WTC11 (cell line): ENCODE results near the gene LRTM2. TPM values are rescaled to one million over a fixed set of nuclear protein-coding genes. Genes with fewer than 3 reads are reported as not detected.

Source experiments
- ATAC-seq: fragments of 200-7000 bp; cut with Tn5 transposase; 2 replicates; pipeline ENCODE4 v1.10.0; 2021; ENCODE audit warnings: mild to moderate bottlenecking, moderate library complexity
- CTCF ChIA-PET: fragments of 300-600 bp; sonication (Branson Sonifier 250); formaldehyde crosslinking; loops from one replicate; lab custom pipeline; 2021; ENCODE audit warnings: antibody characterized with exemption; lab: Charles Lee
- POLR2A ChIA-PET: fragments of 350-600 bp; sonication (Branson Sonifier 250); formaldehyde crosslinking; loops from one replicate; lab custom pipeline; 2021; ENCODE audit warnings: antibody characterized with exemption; lab: Charles Lee
- DNase-seq: peaks from one replicate; pipeline ENCODE4 v3.0.0; 2021; ENCODE audit warnings: low spot score
- H3K27ac Mint-ChIP-seq: 2 replicates; pipeline ENCODE4 v1.8.0; 2021; ENCODE audit warnings: mixed read lengths
- H3K27me3 Mint-ChIP-seq: 2 replicates; pipeline ENCODE4 v1.8.0; 2021; ENCODE audit warnings: low read depth, mild to moderate bottlenecking, moderate library complexity, mixed read lengths
- H3K36me3 Mint-ChIP-seq: 2 replicates; pipeline ENCODE4 v1.8.0; 2021; ENCODE audit warnings: mixed read lengths
- H3K4me1 Mint-ChIP-seq: 2 replicates; pipeline ENCODE4 v1.8.0; 2022; ENCODE audit warnings: mixed read lengths
- H3K4me3 Mint-ChIP-seq: 2 replicates; pipeline ENCODE4 v1.8.0; 2021; ENCODE audit warnings: mild to moderate bottlenecking, moderate library complexity, mixed read lengths
- H3K9me3 Mint-ChIP-seq: 2 replicates; pipeline ENCODE4 v1.8.0; 2021; ENCODE audit warnings: mixed read lengths
- AR ChIP-seq: fragments of 250-450 bp; sonication (Bioruptor Pico); IDR thresholded peaks from 2 replicates; pipeline ENCODE4 v1.9.0; 2021; ENCODE audit warnings: mild to moderate bottlenecking
- CBFB ChIP-seq: sonication (generic); formaldehyde crosslinking; IDR thresholded peaks from 2 replicates; pipeline ENCODE4 v1.8.1; 2022; ENCODE audit warnings: mild to moderate bottlenecking, low read depth, missing genetic modification reagents
- CDX4 ChIP-seq: fragments of 250-450 bp; sonication (Bioruptor Pico); IDR thresholded peaks from 2 replicates; pipeline ENCODE4 v1.9.0; 2021; ENCODE audit warnings: moderate library complexity, mild to moderate bottlenecking, inconsistent platforms, borderline replicate concordance
- E2F5 ChIP-seq: sonication (generic); formaldehyde crosslinking; IDR thresholded peaks from 2 replicates; pipeline ENCODE4 v1.8.1; 2022; ENCODE audit warnings: mild to moderate bottlenecking, moderate library complexity, missing genetic modification reagents
- ESRRA ChIP-seq: sonication (generic); formaldehyde crosslinking; IDR thresholded peaks from 2 replicates; pipeline ENCODE4 v1.8.1; 2022; ENCODE audit warnings: mild to moderate bottlenecking, missing genetic modification reagents, borderline replicate concordance
- FOXK1 ChIP-seq: sonication (generic); formaldehyde crosslinking; IDR thresholded peaks from 2 replicates; pipeline ENCODE4 v1.8.0; 2022; ENCODE audit warnings: mild to moderate bottlenecking, moderate library complexity, missing genetic modification reagents
- JUN ChIP-seq: sonication (generic); formaldehyde crosslinking; IDR thresholded peaks from 2 replicates; pipeline ENCODE4 v1.8.0; 2023; ENCODE audit warnings: mild to moderate bottlenecking, missing genetic modification reagents
- NFATC4 ChIP-seq: fragments of 250-450 bp; sonication (Bioruptor Pico); IDR thresholded peaks from 2 replicates; pipeline ENCODE4 v1.9.0; 2021; ENCODE audit warnings: mild to moderate bottlenecking
- NFYB ChIP-seq: sonication (generic); formaldehyde crosslinking; conservative IDR thresholded peaks from 2 replicates; pipeline ENCODE4 v1.8.0; 2022; ENCODE audit warnings: low read depth, missing genetic modification reagents
- SP1 ChIP-seq: sonication (generic); formaldehyde crosslinking; conservative IDR thresholded peaks from 2 replicates; pipeline ENCODE4 v1.8.1; 2022; ENCODE audit warnings: missing genetic modification reagents
- STAT6 ChIP-seq: sonication (generic); formaldehyde crosslinking; conservative IDR thresholded peaks from 2 replicates; pipeline ENCODE4 v1.8.1; 2023; ENCODE audit warnings: mild to moderate bottlenecking, low read depth, missing genetic modification reagents, moderate library complexity
- ZBTB43 ChIP-seq: sonication (generic); formaldehyde crosslinking; IDR thresholded peaks from 2 replicates; pipeline ENCODE4 v1.8.1; 2023; ENCODE audit warnings: mild to moderate bottlenecking, missing genetic modification reagents
- ZMAT4 ChIP-seq: fragments of 250-450 bp; sonication (Bioruptor Pico); IDR thresholded peaks from 2 replicates; pipeline ENCODE4 v1.9.0; 2021; ENCODE audit warnings: mild to moderate bottlenecking
- ZNF138 ChIP-seq: sonication (generic); formaldehyde crosslinking; conservative IDR thresholded peaks from 2 replicates; pipeline ENCODE4 v1.8.1; 2022; ENCODE audit warnings: mild to moderate bottlenecking, moderate library complexity, missing genetic modification reagents
- ZNF232 ChIP-seq: sonication (generic); formaldehyde crosslinking; IDR thresholded peaks from 2 replicates; pipeline ENCODE4 v1.8.0; 2022; ENCODE audit warnings: mild to moderate bottlenecking, missing genetic modification reagents
- ZNF317 ChIP-seq: sonication (generic); formaldehyde crosslinking; IDR thresholded peaks from 2 replicates; pipeline ENCODE4 v1.8.1; 2023; ENCODE audit warnings: low read depth, mild to moderate bottlenecking, moderate library complexity, missing genetic modification reagents, borderline replicate concordance
- ZNF396 ChIP-seq: fragments of 250-450 bp; sonication (Bioruptor Pico); IDR thresholded peaks from 2 replicates; pipeline ENCODE4 v1.8.0; 2021; ENCODE audit warnings: mild to moderate bottlenecking, moderate library complexity, borderline replicate concordance
- ZNF425 ChIP-seq: fragments of 250-450 bp; sonication (Bioruptor Pico); conservative IDR thresholded peaks from 2 replicates; pipeline ENCODE4 v1.9.0; 2021; ENCODE audit warnings: mild to moderate bottlenecking
- ZNF512 ChIP-seq: sonication (generic); formaldehyde crosslinking; IDR thresholded peaks from 2 replicates; pipeline ENCODE4 v1.8.1; 2022; ENCODE audit warnings: missing genetic modification reagents, borderline replicate concordance
- ZSCAN18 ChIP-seq: fragments of 250-450 bp; sonication (Bioruptor Pico); IDR thresholded peaks from 2 replicates; pipeline ENCODE4 v2.1.2; 2022; ENCODE audit warnings: mild to moderate bottlenecking, moderate library complexity
- total RNA-seq: library from RNA; stranded (reverse); gene quantifications from 3 replicates; pipeline ENCODE4 v1.2.3, GENCODE V29; 2021

The LRTM2 gene
- total RNA-seq, 1 experiment from 2014 or later, result 0.66 TPM

GRCh38 chr12:1781772-1782171 lies 38.6 kb upstream of the LRTM2 start (continued):
- TF ChIP-seq CBFB (CRISPR knock-in tag), result no peak
- TF ChIP-seq ZNF317, result no peak

GRCh38 chr12:1782215-1782614 lies 38.1 kb upstream of the LRTM2 start:
- Mint-ChIP-seq H3K27ac (no peak overlapping the region), H3K36me3 (peaks cover 19% of the 10 kb centered on the region), H3K9me3 (no peaks in the 10 kb centered on the region), H3K27me3 (no peaks in the 10 kb centered on the region), H3K4me1 (0 out of 2 replicates have a peak, but pooled peaks cover 2% of the 10 kb centered on the region), H3K4me3 (no peak overlapping the region)
- TF ChIP-seq ZMAT4 (CRISPR knock-in tag) (no peak), CDX4 (CRISPR knock-in tag) (no peak), ZNF396 (no peak), ZNF425 (no peak), FOXK1 (no peak), ZNF512 (no peak), SP1 (CRISPR knock-in tag) (no peak), ESRRA (CRISPR knock-in tag) (no peak), ZNF232 (no peak), NFATC4 (no peak), E2F5 (no peak), JUN (CRISPR knock-in tag) (no peak), NFYB (CRISPR knock-in tag) (no peak), ZSCAN18 (CRISPR knock-in tag) (no peak), ZBTB43 (no peak), ZNF138 (CRISPR knock-in tag) (no peak), STAT6 (CRISPR knock-in tag) (no peak), AR (CRISPR knock-in tag) (no peak)
- POLR2A ChIA-PET, result interaction anchor here (0.5 kb wide), 1 partner anchor 451 kb away, joined by 3 read pairs; no protein-coding TSS in a partner anchor
- no peak for ATAC-seq
- CTCF ChIA-PET, result interaction anchor here (1.0 to 1.7 kb wide), 3 partner anchors 9 to 158 kb away, joined by 3 to 10 read pairs (median 3); no protein-coding TSS in a partner anchor
- no peak for DNase-seq
